Measurements from ENCODE around the gene GABRG3.

Gene GABRG3

DNA sequence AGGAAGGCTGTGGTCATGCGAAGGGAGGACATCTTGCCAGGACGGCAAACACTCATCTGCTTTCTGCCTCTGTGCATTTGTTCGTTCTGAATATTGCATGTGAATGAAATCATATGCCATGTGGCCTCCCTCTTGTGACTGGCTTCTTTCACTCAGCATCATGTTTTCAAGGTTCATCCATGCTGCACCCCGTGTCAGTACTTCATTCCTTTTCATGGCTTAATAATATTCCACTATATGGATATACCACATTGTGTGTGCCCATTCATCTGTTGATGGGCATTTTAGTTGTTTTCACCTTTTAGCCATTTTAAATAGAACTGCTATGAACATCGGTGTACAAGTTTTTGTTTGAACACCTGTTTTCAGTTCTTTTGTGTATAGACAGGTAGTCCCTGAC, 118.7 kb downstream of the GABRG3 start:
- DNase-seq (ENCODE audit: low read depth): no peak
- TF ChIP-seq, protein P1, sequence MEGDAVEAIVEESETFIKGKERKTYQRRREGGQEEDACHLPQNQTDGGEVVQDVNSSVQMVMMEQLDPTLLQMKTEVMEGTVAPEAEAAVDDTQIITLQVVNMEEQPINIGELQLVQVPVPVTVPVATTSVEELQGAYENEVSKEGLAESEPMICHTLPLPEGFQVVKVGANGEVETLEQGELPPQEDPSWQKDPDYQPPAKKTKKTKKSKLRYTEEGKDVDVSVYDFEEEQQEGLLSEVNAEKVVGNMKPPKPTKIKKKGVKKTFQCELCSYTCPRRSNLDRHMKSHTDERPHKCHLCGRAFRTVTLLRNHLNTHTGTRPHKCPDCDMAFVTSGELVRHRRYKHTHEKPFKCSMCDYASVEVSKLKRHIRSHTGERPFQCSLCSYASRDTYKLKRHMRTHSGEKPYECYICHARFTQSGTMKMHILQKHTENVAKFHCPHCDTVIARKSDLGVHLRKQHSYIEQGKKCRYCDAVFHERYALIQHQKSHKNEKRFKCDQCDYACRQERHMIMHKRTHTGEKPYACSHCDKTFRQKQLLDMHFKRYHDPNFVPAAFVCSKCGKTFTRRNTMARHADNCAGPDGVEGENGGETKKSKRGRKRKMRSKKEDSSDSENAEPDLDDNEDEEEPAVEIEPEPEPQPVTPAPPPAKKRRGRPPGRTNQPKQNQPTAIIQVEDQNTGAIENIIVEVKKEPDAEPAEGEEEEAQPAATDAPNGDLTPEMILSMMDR (IDR thresholded peaks at IDR 0.05; ENCODE audit: insufficient read depth, low read depth, low read length, missing control alignments): no peak
- no peak overlapping the region for H3K4me3 ChIP-seq (ENCODE audit: low read depth, low read length)

DNA sequence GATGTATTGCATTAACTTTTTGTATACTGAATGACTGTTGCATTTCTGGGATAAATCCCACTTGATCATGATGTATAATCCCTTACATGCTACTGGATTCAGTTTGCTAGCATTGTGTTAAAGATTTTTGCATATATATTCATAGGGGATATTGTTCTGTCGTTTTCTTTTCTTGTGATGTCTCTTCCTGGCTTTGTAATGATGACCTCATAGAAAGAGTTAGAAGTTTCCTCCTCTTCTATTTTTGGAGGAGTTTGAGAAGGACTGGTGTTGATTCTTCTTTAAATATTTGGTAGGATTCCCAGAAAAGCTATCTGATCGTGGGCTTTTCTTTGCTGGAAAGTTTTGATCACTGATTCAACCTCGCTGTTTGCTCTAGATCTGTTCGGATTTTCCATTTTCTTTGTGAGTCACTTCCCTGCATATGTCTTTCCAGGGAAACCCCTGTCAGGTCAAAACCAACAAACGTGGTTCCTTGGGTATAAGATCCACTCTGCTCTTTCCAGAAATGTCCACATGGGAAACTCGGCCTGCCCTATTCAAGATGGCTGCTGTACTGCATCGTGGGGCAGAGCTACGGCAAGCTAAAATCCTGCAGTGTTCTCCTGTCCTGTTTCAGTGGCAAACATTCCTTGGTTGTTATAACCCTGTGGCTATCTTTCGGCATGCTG, 120.4 kb downstream of the GABRG3 start:
- no peak for DNase-seq (ENCODE audit: low read depth)
- TF ChIP-seq, protein P1 (IDR thresholded peaks at IDR 0.05; ENCODE audit: insufficient read depth, low read depth, low read length, missing control alignments): no peak
- no peak overlapping the region for H3K4me3 ChIP-seq (ENCODE audit: low read depth, low read length)

DNA sequence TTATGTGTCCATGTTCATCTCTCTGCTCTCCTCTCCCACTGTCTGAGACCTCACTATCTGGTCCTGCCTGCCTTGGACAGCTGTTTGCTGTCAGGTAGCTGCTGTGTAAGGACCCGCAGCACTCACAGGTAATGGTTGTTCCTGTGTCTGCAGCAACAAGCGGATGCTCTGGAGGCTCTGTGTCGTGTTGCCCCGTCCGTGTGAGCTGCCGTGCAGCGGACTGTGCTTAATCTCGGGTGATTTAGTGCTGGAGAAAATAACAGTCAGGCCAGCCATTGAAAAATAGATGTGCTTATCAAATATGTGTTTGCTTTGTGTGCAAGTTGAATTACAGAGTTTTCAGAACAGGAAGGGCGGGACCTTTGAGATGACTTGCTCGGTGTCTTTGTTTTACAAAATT, 121.4 kb downstream of the GABRG3 start:
- no peak overlapping the region for H3K4me3 ChIP-seq (ENCODE audit: low read depth, low read length)
- no peak for DNase-seq (ENCODE audit: low read depth)
- TF ChIP-seq, protein P1 (IDR thresholded peaks at IDR 0.05; ENCODE audit: insufficient read depth, low read depth, low read length, missing control alignments): no peak

DNA sequence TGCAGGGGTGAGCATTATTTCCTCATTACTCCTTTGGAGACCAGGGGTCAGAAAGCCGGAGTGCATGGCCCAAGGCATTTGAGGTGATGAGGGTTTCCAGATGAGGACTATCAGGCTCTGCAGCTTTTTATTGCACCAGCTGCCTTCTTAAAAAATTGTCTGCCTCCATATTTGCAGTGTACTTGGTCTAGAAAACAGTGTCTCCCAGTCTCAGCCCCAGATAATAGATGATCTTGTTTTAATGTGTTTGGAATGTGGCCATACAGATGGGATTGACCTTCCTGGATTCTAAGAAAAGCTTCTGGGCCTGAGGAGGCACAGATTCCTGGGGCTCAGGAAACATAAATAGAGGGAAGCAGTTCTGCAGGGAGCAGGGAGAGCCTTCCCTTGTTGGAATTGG, 123.3 kb downstream of the GABRG3 start:
- TF ChIP-seq, protein P1 (IDR thresholded peaks at IDR 0.05; ENCODE audit: insufficient read depth, low read depth, low read length, missing control alignments): no peak
- DNase-seq (ENCODE audit: low read depth): no peak
- H3K4me3 ChIP-seq (ENCODE audit: low read depth, low read length): no peak overlapping the region

DNA sequence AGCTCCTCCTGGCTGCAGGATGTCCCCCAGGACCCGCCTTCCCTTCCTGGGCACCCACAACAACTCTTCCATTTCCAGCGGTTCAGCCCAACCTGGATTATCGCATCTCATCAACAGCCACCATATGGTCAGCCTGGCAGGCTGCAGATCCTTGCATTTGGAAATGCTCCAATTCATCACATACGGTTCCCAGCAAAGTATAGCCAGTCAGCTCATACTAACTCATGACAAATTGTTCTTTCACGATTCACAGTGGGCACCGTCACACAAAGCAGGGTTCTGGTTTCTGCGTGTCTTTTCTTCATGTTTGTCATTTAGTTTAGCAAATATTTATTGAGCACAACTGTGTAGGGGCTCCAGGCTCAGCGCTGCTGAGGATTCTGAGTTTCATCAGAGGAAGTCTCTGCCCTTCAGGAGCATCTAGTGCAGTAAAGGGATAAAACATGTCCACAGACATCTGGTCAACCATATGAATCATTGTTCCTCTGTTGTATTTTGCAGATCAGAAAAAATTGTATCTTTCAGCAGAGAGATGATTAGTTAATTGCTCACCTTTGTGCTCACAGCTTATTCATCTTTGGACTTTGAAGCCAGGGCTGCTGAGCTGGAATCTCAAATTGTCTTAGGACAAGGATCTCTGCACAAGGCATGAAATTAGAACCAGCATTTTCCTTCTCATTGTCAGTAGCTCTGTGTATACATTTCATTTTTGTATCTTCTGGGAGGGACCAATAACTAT, 125.1 kb downstream of the GABRG3 start:
- no peak for DNase-seq (ENCODE audit: low read depth)
- TF ChIP-seq, protein P1 (IDR thresholded peaks at IDR 0.05; ENCODE audit: insufficient read depth, low read depth, low read length, missing control alignments): no peak
- no peak overlapping the region for H3K4me3 ChIP-seq (ENCODE audit: low read depth, low read length)

DNA sequence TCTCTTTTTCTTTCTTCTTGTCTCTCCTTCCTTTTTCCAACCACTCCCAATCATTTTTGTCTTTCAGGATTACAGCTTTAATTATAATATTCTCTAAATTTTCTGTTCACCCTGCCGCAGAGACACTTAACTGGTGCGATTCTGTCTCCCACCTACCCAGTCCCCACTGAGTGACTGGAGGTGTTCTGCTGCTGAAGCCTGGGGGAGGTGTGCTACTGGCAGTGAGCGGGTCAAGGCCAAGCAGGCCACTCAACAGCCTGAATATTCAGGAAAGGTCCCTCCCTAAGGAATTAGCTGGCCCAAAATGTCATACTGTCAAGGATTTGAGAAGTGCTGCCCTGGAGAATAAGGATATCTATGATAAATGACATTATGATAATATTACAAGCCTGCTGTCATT, 126.5 kb downstream of the GABRG3 start:
- H3K4me3 ChIP-seq (ENCODE audit: low read depth, low read length): no peak overlapping the region
- no peak for DNase-seq (ENCODE audit: low read depth)
- TF ChIP-seq, protein P1 (IDR thresholded peaks at IDR 0.05; ENCODE audit: insufficient read depth, low read depth, low read length, missing control alignments): no peak

All from GM12865 (cell line).